MM.1S (cell line): ENCODE results near the gene VNN1.

ENCODE experiments used
- EZH2 ChIP-seq: fragments of 300-600 bp; sonication (generic); optimal IDR thresholded peaks from 2 replicates; pipeline ENCODE3; 2017; ENCODE audit warnings: low read depth, mild to moderate bottlenecking, antibody characterized with exemption, low read length, mixed read lengths
- EZH2phosphoT487 ChIP-seq: fragments of 300-600 bp; sonication (generic); IDR thresholded peaks from 2 replicates; pipeline ENCODE4 v1.6.1; 2018; ENCODE audit warnings: antibody characterized with exemption, low read length
- TF ChIP-seq, protein P1 (sequence below): fragments of 300-600 bp; sonication (generic); IDR thresholded peaks from 2 replicates; pipeline ENCODE4 v1.5.1; 2016; ENCODE audit warnings: antibody characterized with exemption, low read length, mixed read lengths

DNA sequence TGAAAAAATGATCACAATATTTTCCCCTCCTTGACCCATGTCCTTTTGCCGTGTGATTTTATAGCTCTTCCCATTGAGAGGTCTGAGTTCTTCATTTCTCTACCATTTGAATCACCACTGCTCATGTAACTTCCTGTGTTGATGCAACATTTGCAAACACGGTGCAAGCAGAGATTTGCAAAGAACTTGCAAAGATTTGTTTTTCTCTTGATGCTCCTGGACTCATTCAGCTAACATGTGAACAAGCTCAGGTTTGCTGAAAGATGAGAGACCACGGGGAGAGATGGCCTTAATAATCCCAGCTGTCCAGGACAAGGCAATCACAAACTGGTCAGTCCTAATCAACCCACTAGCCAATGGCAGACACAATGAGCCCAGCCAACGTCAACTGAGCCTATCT is 35.3 kb upstream of the VNN1 start:
- no peak for TF ChIP-seq EZH2
- no peak for TF ChIP-seq EZH2phosphoT487
- TF ChIP-seq, protein P1, sequence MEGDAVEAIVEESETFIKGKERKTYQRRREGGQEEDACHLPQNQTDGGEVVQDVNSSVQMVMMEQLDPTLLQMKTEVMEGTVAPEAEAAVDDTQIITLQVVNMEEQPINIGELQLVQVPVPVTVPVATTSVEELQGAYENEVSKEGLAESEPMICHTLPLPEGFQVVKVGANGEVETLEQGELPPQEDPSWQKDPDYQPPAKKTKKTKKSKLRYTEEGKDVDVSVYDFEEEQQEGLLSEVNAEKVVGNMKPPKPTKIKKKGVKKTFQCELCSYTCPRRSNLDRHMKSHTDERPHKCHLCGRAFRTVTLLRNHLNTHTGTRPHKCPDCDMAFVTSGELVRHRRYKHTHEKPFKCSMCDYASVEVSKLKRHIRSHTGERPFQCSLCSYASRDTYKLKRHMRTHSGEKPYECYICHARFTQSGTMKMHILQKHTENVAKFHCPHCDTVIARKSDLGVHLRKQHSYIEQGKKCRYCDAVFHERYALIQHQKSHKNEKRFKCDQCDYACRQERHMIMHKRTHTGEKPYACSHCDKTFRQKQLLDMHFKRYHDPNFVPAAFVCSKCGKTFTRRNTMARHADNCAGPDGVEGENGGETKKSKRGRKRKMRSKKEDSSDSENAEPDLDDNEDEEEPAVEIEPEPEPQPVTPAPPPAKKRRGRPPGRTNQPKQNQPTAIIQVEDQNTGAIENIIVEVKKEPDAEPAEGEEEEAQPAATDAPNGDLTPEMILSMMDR, result no peak
